GM18507 (cell line): ENCODE data around the gene ITPK1.
"Not testable (repeated sequence)": the region's sequence is repeated elsewhere in the genome, so short reads cannot be mapped to it uniquely, and the experiment has no call there.

Experiments used
- DNase-seq: peaks from one replicate; pipeline ENCODE4 v3.0.0; 2011; ENCODE audit warnings: low read depth; ENCODE audit not compliant: insufficient read length; ENCODE audit errors: extremely low spot score
- FAIRE-seq: peaks from 2 replicates; lab custom pipeline; 2011; peaks lifted over from hg19 to GRCh38; lab: Jason Lieb, UNC

Gene ITPK1

DNA sequence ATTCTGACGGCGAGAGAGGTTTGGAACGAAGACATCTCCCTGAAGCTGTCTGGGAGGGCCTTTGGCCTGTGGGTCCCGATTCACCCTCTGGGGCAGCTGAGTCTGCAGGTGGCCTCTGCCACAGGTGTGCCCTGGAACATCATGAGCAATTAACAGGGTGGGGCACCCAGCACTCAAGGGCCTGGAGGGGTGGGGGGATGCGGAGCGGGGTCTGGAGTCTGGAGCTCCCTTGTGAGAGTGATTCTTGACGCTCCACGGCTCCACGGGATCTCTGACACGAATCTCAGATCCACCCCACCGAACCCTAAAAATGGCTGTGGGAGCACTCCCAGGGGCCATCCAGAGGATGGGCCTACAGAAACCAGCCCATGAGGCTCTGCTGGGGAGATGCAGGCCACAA is 8.3 kb downstream of the ITPK1 start:
- DNase-seq (no peak), FAIRE-seq (no peak)

DNA sequence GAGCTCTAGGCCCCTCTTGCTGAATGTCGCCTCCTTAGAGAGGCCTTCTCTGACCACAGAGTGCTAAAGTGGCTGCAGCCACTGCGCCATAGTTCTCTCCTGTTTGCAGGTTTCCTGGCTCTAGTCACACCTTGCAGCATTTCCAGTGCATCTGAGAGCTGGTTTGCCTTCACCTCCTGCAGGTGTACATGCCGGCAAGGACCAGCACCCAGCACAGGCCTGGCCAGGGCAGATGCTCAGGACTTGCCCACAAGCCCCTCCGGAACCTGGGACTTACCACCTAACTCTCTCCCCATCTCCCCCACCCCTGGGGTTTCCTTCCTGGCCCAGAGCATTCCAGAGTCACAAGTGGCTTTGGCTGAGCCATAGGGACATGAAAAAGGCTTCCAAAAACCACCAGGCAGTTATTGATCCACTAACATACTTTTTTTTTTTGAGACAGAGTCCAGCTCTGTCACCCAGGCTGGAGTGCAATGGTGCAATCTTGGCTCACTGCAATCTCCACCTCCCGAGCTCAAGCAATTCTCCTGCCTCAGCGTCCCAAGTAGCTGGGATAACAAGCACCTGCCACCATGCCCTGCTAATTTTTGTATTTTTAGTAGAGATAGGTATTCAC is 9.1 kb downstream of the ITPK1 start:
- FAIRE-seq (no peak), DNase-seq (no peak)

DNA sequence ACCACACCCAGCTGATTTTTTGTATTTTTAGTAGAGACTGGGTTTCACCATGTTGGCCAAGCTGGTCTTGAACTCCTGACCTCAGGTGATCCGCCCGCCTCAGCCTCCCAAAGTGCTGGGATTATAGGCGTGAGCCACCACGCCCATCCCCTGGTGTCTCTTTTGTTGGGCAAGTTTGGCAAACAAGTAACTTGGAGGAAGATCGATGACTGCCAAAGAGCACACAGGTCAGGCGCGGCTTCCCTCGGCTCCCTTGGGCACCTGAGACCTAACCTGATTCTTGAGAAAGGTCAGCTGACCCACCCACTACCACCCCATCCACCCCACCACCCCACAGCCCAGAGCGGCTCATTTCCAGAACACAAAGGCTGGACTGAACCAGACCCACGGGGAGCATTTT is 9.9 kb downstream of the ITPK1 start:
- DNase-seq, FAIRE-seq: not testable (repeated sequence)

DNA sequence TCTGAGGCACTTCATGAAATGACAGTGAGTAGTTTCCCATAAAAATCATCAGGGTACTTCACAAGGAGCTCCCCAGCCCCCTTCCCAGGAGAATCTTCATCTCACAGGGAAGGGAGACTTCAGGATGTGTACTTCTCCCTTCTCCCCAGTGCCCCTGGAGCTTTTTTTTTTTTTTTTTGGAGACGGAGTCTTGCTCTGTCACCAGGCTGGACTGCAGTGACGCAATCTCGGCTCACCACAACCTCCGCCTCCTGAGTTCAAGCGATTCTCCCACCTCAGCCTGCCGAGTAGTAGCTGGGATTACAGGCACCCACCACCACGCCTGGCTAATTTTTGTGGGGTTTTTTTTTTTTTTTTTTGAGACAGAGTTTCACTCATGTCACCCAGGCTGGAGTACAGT is 10.4 kb downstream of the ITPK1 start:
- no peak for FAIRE-seq
- no peak for DNase-seq

DNA sequence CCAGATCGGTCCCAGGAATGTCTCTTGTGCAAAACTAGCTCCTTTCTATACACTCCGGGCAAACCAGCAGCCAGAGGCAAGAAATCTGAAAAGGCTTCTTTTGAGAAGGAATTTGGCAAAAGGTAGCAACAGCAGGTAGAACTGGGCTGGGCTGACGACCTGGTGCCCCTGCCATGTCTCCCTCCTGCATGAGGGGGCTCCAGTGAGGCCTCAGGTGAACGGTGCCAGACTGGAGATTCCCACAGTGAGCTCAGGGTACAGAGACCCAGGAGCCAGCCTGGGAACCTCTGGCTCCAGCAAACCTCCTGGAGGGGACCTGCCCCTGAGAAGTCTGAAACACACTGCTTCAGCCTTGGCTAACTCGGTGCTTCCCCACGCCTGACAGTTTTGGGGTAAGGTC is 10.8 kb downstream of the ITPK1 start:
- no peak for DNase-seq
- FAIRE-seq = no peak

DNA sequence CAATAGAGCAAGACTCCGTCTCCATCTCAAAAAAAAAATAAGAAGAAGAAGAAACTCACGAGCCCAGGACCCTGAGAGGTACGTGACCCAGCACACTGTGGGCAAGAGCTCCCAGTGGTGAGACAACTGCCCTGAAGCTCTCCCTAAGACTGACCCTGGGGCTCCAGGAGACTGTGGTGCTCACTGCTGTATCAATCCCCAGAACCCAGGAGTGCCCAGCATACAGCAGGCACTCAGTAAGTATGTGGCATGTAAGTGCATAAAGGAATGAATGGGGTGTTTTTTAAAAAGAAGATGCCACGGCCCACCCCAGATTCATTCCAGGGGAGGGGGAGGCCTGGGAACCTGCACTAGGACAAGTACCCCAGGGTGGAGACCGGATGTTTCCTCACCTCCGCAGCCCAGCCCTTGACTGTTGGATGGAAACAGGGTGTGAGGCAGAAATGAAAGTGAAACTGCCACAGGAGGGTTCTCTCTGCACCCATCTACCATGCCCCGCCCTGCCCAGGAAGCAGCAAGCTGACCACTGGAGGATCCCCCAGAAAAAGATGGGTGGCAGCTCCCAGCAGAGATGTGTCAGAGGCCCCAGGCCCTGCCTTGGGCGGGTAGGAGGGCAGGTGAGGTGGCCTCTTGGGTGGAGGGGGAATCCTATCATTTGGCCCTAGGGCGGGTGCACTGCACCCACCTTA is 12.2 kb downstream of the ITPK1 start:
- peak; percentile 90 for FAIRE-seq

DNA sequence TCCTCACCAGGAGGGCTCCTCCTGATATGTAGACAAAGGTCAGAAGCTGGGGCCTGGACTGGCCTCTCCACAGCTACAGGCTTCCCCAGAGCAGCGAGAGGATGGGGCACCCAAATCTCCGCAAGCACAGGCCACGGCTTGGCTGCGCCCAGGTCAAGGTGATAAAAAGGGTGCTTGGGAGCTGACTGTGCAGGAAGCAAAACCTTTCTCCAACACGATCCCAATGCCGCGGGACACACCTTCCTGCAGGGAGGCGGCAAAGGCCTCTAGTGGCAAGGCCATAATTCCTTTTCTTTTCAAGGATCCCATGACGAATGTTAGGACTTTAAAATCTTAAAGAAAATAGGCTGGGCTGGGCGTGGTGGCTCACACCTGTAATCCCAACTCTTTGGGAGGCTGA is 13.6 kb downstream of the ITPK1 start:
- DNase-seq (no peak), FAIRE-seq (no peak)

More for the DNA sequence above, 12.2 kb downstream of the ITPK1 start:
- DNase-seq = peak; percentile 87

DNA sequence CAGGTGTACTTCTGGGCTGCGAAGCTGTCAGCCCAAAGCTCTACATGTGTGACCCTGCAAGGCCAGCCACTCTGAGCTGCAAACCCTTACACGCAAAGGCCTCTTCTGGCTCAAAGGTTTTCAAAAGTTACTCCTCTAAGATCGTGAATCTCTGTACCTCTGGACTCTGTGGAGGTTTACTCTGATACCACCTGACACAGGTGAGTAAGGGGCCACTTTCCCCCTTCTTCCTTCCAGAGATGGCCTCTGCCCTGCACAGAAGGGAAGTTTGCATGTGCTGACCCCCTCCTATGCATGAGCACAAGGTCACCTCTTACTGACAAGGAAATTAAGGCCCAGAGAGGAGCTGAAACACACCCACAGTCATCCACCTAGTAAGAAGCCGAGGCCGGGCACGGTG is 14.5 kb downstream of the ITPK1 start:
- FAIRE-seq = no peak

DNA sequence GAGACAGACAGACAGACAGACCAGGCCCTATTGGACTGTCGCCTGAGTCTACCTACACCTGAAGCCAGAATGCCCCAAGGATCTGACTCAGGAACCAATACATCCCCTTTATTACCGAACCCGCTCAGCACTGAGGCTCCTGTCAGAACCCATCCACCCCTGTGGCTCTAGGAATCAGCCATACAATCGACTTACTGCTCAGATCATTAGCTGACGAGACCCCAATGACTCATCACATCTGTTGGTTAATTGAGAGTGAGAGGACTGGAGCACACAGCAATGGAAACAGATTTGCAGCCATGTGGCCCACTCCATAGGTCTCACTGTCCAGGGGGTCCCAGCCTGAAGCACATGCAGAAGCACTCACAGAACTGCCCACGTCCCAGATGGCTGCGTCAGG is 15.2 kb downstream of the ITPK1 start:
- DNase-seq (no peak), FAIRE-seq (peak; percentile 64)

More for the DNA sequence above, 14.5 kb downstream of the ITPK1 start:
- DNase-seq = no peak

DNA sequence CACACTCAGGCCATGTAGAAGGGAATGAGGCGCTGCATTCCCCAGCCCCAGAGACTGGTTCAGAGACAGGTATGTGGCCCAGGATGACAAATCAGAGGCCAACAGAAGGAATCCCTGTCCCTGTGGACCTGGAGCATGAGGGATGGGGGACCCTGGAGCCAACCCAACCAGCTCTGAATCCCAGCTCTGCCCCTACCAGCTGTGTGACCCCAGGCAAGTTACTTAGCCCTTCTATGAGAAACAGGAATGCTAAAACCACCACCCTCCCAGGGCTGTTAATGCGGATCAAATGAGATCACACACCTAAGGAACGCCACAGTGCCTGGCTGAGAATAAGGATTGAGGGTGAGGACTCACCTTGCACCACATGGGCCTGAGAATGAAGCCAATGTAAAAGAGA is 15.6 kb downstream of the ITPK1 start:
- DNase-seq (no peak), FAIRE-seq (no peak)

DNA sequence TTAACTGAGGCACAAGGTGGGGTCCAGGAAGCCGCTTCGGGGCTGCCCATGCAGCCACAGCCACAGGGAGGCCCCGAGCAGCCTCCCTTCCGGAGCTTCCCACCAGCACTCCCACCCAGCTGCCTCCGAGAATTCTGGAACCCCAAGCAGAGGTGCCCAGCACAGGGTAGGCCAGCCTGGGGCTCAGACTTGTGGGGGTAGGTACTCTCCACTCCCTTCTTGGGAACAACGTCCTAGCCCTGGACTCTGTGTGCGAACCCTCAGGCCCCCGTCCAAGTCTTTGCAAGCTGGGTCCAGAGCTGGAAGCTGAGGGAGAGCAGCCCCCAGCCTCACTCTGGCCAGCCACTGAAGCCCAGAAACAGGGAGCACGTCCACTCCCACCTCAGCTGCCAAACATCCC is 16.1 kb downstream of the ITPK1 start:
- FAIRE-seq = no peak
- no peak for DNase-seq

DNA sequence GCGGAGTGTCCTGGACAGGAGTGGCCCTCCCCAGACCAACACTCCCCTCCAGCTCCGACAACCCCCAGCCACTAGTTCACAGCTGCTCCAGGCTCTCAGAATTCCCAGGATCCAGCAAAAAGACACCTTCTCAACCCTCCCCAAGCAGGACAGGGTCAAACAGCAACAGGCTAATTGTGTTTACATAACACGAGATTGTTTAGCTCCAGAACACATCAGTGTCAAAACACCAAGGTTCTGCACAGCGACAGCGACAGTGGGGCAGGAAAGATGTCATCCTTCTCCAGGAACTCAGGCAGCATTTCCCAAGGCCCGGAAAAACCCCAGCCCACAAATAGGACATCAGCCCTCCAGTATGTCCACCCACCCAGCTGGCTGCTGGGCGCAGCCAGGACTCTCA is 16.5 kb downstream of the ITPK1 start:
- DNase-seq = no peak
- no peak for FAIRE-seq

DNA sequence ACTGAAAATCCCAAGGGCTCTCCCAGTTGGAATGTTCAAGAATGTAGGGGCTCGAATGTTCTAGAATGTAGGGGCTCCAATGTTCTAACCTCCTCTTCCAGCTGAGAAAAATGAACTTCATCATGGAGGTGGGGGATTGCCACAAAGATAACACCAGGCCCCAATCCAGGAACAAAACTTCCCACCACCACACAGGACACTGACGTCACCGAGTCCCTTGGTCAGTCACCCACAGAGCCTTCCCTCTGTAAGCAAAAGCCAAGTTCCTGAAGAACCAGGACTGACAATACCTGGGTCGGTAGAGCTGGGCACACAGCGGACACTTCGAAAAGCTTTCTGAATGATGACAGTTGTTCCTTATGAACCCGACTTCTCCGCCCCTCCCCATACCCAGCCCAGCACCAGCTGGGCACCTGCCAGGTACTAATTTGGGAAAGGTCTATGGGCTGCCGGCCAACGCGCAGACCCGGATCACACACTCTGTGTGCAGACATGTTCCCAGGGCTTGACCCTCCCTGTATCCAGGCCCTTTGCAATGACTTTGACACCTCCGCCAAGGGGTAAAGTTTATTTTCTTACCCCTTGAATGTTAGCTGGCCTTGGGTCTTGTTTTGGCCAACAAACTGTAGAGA is 18.9 kb downstream of the ITPK1 start:
- DNase-seq (no peak), FAIRE-seq (no peak)

DNA sequence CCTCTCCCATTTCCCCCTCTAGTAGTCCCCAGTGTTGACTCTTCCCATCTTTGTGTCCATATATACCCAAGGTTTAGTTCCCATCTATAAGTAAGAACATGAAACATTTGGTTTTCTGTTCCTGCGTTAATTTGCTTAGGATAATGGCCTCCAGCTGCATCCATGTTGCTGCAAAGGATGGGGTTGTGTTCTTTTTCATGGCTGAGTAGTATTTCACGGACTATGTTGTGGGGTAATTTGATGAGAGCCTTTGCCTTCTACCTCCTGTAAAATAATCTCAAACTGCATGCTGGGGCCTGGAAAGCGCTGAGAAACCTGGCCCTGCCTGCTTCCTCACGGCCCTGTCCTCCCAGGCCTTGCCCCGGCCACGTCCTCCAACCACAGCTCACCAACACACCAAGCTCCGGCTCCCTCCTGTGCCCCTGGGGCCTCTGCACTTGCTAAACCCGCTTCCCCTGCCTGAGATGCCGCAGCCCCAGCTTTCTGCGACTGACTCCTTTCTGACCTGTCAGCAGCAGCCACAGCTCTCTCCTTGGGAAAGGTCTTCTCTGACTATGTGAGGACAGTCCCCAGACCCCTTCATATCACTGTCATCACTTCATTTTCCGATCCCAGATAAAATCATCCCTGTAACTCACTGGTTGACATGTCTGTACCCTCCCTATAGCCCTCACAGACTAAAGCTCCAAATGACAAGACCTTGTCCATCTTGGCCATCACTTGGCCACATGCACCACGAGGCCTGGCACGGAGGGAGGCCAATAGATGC is 19.8 kb downstream of the ITPK1 start:
- DNase-seq (no peak), FAIRE-seq (no peak)

DNA sequence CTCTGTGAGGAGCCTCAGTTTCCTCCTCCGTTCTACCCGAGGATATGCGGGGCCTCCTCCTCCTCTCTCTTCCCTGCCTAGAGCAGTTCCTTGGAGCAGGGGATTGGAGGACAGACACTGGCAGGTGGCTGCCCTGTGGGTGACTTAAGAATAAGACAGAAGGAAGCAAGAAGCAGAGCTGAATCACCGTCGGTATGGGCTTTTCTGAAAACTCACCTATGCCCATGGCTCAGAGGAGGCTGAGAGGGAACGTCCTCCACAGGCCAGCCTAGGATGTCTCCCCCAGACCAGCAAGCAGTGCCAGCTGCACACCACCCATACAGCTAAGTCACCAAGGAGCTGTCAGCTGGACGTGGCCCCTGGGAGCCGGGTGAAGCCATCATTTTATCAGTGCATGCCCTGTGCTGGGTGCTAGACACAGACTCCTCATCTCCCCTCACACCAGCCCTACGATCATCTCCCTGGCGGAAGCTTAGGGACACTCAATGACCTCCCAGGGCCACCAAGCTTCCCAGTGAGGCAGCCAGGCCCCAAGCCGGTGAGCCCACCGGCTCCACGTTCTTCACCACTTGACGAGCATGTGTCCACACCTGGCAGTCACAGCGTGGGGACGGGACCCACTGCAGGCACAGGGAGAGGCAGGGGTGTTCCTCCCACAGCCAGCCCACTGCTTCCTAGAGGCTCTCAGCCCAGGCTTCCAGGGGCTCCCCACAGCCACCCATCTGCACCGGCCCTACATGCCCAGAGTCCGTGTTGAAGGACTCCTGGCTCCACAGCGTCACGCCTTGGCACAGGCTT is 21.4 kb downstream of the ITPK1 start:
- DNase-seq = no peak
- no peak for FAIRE-seq

DNA sequence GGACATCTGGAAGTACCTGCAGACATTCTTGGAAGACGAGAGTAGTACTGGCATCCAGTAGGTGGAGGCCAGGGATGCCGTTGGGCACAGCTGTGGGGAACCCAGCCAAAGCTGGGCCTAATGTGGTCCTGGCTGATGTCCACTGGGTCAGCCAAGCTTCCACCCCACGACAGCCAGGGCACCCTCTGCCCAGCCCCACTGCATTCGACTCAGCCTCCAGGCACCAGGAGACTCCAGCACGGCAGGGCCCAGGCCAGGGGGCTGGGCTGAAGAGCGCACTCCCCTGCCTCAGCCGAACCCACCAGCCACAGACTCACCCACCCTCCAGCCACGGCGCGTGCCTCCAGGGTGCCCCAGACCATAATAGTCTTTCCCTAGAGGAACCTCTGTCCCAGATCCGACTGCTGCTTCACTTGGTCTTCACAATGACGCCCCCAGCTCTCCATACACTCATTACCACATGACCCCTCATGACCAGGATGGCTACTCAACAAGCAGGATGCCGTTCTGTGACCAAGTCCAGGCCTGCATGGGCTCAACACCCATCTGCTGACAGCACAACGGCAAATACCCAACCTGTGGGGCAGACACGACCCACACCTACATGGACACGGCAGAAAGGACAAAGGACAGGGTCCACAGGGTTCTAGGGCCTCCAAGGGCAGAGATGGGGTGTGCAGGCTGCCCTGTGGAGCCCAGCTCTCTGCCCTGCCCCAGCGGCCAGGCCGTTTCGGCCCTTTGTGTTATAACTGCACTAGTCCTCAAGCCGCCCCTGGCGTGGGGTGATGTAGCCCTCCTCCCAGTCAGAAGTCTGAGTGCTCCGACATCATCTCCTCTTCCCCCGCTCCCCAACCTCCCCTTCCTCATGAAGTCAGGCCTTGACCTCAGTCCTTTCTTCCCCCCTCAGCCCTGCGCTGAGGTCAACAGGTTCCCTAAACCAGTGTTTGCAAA is 22.8 kb downstream of the ITPK1 start:
- DNase-seq (no peak), FAIRE-seq (no peak)

DNA sequence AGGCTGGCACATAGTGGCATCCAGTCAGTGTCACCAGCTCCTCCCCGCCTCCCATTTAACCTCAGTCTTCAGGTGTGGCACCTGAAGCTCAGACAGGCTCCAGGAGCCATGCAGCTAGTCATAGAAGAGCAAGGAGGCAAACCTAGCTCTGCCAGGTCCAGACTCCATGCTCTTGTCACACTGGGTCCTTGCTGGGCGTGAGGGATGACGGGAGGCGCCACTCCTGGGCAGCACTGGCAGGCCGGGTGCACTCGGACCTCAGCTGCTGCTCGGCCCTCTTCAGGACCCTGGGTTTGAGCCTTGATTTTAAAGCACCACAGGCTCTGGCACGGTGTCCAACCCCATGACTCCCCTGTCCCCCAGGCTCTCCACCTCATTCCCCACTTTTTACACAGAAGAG is 24.1 kb downstream of the ITPK1 start:
- DNase-seq = no peak
- no peak for FAIRE-seq

DNA sequence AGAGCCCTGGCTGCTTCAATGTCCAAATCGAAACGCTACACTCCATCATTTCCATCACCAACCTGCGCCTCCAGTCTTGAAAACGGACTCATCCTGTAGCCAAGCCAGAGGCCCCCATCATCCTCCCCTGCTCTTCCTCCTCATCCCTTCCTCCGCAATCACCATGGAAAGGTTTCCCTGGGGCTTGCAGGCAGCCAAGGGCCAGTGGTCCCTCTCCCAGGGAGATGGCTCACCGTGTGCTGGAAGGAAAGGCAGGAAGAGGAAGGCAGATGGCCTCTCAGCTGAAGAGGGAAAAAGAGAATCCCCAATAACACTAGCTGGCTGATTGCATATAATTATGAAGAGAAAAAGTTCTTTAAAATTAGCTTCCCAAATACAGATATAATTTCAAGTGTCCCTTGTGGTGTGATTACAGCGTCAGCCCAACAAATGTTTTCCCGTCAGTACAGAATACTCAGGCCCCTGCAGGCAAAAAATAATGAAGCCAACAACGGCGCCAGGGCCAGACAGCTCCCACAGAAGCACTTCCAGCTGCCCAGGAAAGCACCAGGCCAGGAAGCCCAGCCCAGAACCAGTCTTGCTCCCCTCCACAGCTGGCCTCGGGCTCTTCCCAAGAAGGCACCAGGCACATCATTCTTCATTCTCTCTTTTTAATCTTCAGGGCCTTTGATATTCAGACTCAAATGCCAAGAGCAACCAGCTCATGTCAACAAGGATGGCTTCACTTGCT is 24.7 kb downstream of the ITPK1 start:
- DNase-seq (no peak), FAIRE-seq (no peak)
